Measurements from ENCODE around the gene MSMB.

DNA sequence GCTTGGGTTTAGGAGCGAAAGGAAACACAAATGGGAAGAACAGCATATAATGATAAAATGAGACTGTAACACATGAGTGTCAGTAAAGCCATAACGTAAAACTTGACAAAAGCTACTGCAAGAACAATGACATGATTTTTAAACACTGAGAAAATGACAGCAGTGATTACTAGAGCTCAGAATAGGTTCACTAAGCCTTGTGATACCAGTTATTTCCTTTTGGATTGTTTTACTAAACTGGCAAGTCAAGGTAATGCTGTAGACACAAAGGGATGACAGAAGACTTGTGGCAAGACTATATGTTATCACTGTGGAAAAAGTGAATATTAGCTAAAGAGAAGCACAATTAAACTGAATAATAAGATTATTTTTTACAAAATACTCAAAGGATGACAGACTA is 28.3 kb downstream of the MSMB start:
- no peak for TF ChIP-seq NRF1 (IDR thresholded peaks at IDR 0.05; ENCODE audit: low read depth, low read length)
- TF ChIP-seq, protein P1, sequence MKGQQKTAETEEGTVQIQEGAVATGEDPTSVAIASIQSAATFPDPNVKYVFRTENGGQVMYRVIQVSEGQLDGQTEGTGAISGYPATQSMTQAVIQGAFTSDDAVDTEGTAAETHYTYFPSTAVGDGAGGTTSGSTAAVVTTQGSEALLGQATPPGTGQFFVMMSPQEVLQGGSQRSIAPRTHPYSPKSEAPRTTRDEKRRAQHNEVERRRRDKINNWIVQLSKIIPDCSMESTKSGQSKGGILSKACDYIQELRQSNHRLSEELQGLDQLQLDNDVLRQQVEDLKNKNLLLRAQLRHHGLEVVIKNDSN (IDR thresholded peaks at IDR 0.05; ENCODE audit: borderline replicate concordance, low read depth), result no peak
- TF ChIP-seq POLR2AphosphoS5 (IDR thresholded peaks at IDR 0.05; ENCODE audit: low read depth, low read length), result no peak
- TF ChIP-seq, protein P2, sequence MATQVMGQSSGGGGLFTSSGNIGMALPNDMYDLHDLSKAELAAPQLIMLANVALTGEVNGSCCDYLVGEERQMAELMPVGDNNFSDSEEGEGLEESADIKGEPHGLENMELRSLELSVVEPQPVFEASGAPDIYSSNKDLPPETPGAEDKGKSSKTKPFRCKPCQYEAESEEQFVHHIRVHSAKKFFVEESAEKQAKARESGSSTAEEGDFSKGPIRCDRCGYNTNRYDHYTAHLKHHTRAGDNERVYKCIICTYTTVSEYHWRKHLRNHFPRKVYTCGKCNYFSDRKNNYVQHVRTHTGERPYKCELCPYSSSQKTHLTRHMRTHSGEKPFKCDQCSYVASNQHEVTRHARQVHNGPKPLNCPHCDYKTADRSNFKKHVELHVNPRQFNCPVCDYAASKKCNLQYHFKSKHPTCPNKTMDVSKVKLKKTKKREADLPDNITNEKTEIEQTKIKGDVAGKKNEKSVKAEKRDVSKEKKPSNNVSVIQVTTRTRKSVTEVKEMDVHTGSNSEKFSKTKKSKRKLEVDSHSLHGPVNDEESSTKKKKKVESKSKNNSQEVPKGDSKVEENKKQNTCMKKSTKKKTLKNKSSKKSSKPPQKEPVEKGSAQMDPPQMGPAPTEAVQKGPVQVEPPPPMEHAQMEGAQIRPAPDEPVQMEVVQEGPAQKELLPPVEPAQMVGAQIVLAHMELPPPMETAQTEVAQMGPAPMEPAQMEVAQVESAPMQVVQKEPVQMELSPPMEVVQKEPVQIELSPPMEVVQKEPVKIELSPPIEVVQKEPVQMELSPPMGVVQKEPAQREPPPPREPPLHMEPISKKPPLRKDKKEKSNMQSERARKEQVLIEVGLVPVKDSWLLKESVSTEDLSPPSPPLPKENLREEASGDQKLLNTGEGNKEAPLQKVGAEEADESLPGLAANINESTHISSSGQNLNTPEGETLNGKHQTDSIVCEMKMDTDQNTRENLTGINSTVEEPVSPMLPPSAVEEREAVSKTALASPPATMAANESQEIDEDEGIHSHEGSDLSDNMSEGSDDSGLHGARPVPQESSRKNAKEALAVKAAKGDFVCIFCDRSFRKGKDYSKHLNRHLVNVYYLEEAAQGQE (IDR thresholded peaks at IDR 0.05; ENCODE audit: low read depth, low read length), result no peak
- TF ChIP-seq, protein P3, sequence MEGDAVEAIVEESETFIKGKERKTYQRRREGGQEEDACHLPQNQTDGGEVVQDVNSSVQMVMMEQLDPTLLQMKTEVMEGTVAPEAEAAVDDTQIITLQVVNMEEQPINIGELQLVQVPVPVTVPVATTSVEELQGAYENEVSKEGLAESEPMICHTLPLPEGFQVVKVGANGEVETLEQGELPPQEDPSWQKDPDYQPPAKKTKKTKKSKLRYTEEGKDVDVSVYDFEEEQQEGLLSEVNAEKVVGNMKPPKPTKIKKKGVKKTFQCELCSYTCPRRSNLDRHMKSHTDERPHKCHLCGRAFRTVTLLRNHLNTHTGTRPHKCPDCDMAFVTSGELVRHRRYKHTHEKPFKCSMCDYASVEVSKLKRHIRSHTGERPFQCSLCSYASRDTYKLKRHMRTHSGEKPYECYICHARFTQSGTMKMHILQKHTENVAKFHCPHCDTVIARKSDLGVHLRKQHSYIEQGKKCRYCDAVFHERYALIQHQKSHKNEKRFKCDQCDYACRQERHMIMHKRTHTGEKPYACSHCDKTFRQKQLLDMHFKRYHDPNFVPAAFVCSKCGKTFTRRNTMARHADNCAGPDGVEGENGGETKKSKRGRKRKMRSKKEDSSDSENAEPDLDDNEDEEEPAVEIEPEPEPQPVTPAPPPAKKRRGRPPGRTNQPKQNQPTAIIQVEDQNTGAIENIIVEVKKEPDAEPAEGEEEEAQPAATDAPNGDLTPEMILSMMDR (IDR thresholded peaks at IDR 0.05), result no peak
- TF ChIP-seq GABPA (IDR thresholded peaks at IDR 0.05; ENCODE audit: low read depth), result no peak
- TF ChIP-seq EZH2phosphoT487 (IDR thresholded peaks at IDR 0.05; ENCODE audit: borderline replicate concordance, low read depth), result no peak
- TF ChIP-seq YY1 (IDR thresholded peaks at IDR 0.05; ENCODE audit: low read depth), result no peak
